GM12891 (cell line): ENCODE data around the gene NCKIPSD.

Experiments
- DNase-seq: peaks from one replicate; pipeline ENCODE4 v3.0.0; 2011; ENCODE audit warnings: low spot score; ENCODE audit not compliant: insufficient read length
- FAIRE-seq: peaks from 2 replicates; lab custom pipeline; 2011; peaks lifted over from hg19 to GRCh38; lab: Jason Lieb, UNC
- PAX5 ChIP-seq: IDR thresholded peaks from 2 replicates; pipeline ENCODE4 v1.6.1; 2011; ENCODE audit warnings: low read length, moderate library complexity, mild to moderate bottlenecking; ENCODE audit not compliant: insufficient read depth, severe bottlenecking
- POLR2A ChIP-seq: IDR thresholded peaks from 2 replicates; pipeline ENCODE4 v1.6.1; 2011; ENCODE audit warnings: low read depth, low read length, control low read depth
- POLR2AphosphoS5 ChIP-seq: IDR thresholded peaks from 2 replicates; pipeline ENCODE4 v1.6.1; 2011; ENCODE audit warnings: low read depth, low read length, control low read depth
- POU2F2 ChIP-seq: IDR thresholded peaks from 2 replicates; pipeline ENCODE4 v1.6.1; 2011; ENCODE audit warnings: low read depth, mild to moderate bottlenecking, control low read depth, low read length, moderate library complexity
- SPI1 ChIP-seq: IDR thresholded peaks from 2 replicates; pipeline ENCODE4 v1.6.1; 2011; ENCODE audit warnings: low read depth, low read length, control low read depth
- TAF1 ChIP-seq: IDR thresholded peaks from 2 replicates; pipeline ENCODE4 v1.6.1; 2011; ENCODE audit warnings: low read depth, low read length, control low read depth

The NCKIPSD gene

GRCh38 chr3:48696601-48697000 is 10.9 kb upstream of the NCKIPSD start:
- no peak for FAIRE-seq
- no peak for DNase-seq
- TF ChIP-seq PAX5 (no peak), SPI1 (no peak), POLR2AphosphoS5 (no peak), POU2F2 (no peak), POLR2A (no peak), TAF1 (no peak)

GRCh38 chr3:48696156-48696555 is 10.4 kb upstream of the NCKIPSD start:
- DNase-seq: no peak
- no peak for FAIRE-seq
- no peak for TF ChIP-seq PAX5
- no peak for TF ChIP-seq POLR2AphosphoS5
- no peak for TF ChIP-seq TAF1
- TF ChIP-seq POU2F2: no peak
- TF ChIP-seq SPI1: no peak
- TF ChIP-seq POLR2A: no peak

- FAIRE-seq (no peak), DNase-seq (no peak)
- no peak for TF ChIP-seq TAF1
- TF ChIP-seq POLR2A: no peak
- no peak for TF ChIP-seq POLR2AphosphoS5
Measured at GRCh38 chr3:48695393-48695753, 9.7 kb upstream of the NCKIPSD start.

- TF ChIP-seq POLR2AphosphoS5 (no peak), SPI1 (no peak), PAX5 (no peak), TAF1 (no peak), POLR2A (no peak), POU2F2 (no peak)
- FAIRE-seq (no peak), DNase-seq (no peak)
Measured at GRCh38 chr3:48694610-48695392, 9.1 kb upstream of the NCKIPSD start.

GRCh38 chr3:48693826-48694225 is 8.1 kb upstream of the NCKIPSD start:
- no peak for DNase-seq
- FAIRE-seq: no peak
- TF ChIP-seq POU2F2 (no peak), SPI1 (no peak), POLR2A (no peak), PAX5 (no peak), TAF1 (no peak), POLR2AphosphoS5 (no peak)

- no peak for FAIRE-seq
- no peak for DNase-seq
- TF ChIP-seq TAF1 (no peak), POU2F2 (no peak), SPI1 (no peak), POLR2AphosphoS5 (no peak), PAX5 (no peak), POLR2A (no peak)
Measured at GRCh38 chr3:48692551-48692950, 6.8 kb upstream of the NCKIPSD start.

GRCh38 chr3:48690846-48691458 is 5.2 kb upstream of the NCKIPSD start:
- 0 out of 2 replicates have a peak, but pooled peaks have one; percentile 42 for TF ChIP-seq POLR2AphosphoS5
- peak; percentile 43; the same call in 1 of the 2 replicates for TF ChIP-seq SPI1
- TF ChIP-seq TAF1: no peak
- no peak for DNase-seq
- no peak for FAIRE-seq

- TF ChIP-seq POLR2AphosphoS5 (peak; percentile 32; the same call in 1 of the 2 replicates), POLR2A (no peak; the same call in 1 of the 2 replicates)
- no peak for DNase-seq
- no peak for FAIRE-seq
Measured at GRCh38 chr3:48689384-48689783, 3.7 kb upstream of the NCKIPSD start.

GRCh38 chr3:48688737-48689075 is 3.0 kb upstream of the NCKIPSD start:
- TF ChIP-seq POLR2AphosphoS5 (no peak), PAX5 (no peak), SPI1 (no peak), TAF1 (no peak), POLR2A (no peak), POU2F2 (no peak)
- DNase-seq: no peak
- no peak for FAIRE-seq

GRCh38 chr3:48688032-48688736 is 2.5 kb upstream of the NCKIPSD start:
- FAIRE-seq (no peak), DNase-seq (no peak)
- TF ChIP-seq TAF1 (no peak), POLR2AphosphoS5 (no peak), POU2F2 (no peak), POLR2A (no peak; the same call in none of the 2 replicates), PAX5 (no peak), SPI1 (no peak)
